Lung (tissue), 12 donors: Measurements from ENCODE around the gene RASL10A. TPM values are rescaled to one million over a fixed set of nuclear protein-coding genes. Genes with fewer than 3 reads are reported as not detected.

Source experiments
- ATAC-seq: fragments of 200-7000 bp; cut with Tn5 transposase; one replicate; pipeline ENCODE4 v1.9.1; 2020; ENCODE audit warnings: moderate number of reproducible peaks; ENCODE audit not compliant: insufficient read depth, low FRiP score
- DNase-seq, 3 donors: peaks; one replicate each; pipeline ENCODE4 v3.0.0-alpha.2; 2013 to 2017
- H3K27ac ChIP-seq, 2 donors: one replicate each; pipeline ENCODE4 v1.5.1; 2013; ENCODE audit warnings: mild to moderate bottlenecking in 2 of 2, moderate library complexity in 2 of 2, control low read depth in 1 of 2, inconsistent platforms in 1 of 2, low read depth in 1 of 2, low read length in 1 of 2
- H3K27me3 ChIP-seq, 3 donors: one replicate each; pipeline ENCODE4 v1.5.1; 2013; ENCODE audit warnings: low read length in 2 of 3; ENCODE audit not compliant: control insufficient read depth in 3 of 3, insufficient read depth in 3 of 3
- H3K36me3 ChIP-seq, 4 donors: one replicate each; pipeline ENCODE4 v1.5.1; 2013; ENCODE audit warnings: low read length in 4 of 4, mild to moderate bottlenecking in 1 of 4, moderate library complexity in 1 of 4; ENCODE audit not compliant: control insufficient read depth in 4 of 4, insufficient read depth in 4 of 4
- H3K4me1 ChIP-seq, 5 donors: one replicate each; pipeline ENCODE4 v1.5.1; 2013; ENCODE audit warnings: low read length in 5 of 5, mild to moderate bottlenecking in 2 of 5, moderate library complexity in 1 of 5; ENCODE audit not compliant: control insufficient read depth in 5 of 5, insufficient read depth in 5 of 5
- H3K4me3 ChIP-seq: one replicate; pipeline ENCODE4 v1.5.1; 2013; ENCODE audit warnings: mild to moderate bottlenecking, control low read depth, moderate library complexity
- H3K9ac ChIP-seq, 2 donors: one replicate each; pipeline ENCODE4 v1.5.1; 2013; ENCODE audit warnings: low read length in 2 of 2, control low read depth in 1 of 2; ENCODE audit not compliant: insufficient read depth in 1 of 2
- H3K9me3 ChIP-seq, 4 donors: one replicate each; pipeline ENCODE4 v1.5.1; 2013; ENCODE audit warnings: low read length in 3 of 4, mild to moderate bottlenecking in 1 of 4, moderate library complexity in 1 of 4; ENCODE audit not compliant: control insufficient read depth in 4 of 4, insufficient read depth in 3 of 4
- CTCF ChIP-seq: IDR thresholded peaks from 2 replicates; pipeline ENCODE4 v1.5.1; 2012; ENCODE audit warnings: mild to moderate bottlenecking; ENCODE audit errors: control extremely low read depth, extremely low read depth
- WGBS, 2 donors: extraction: QIAGEN DNeasy Blood & Tissue Kit; methylation state at CpG; one replicate each; pipeline ENCODE4 v1.1.7; 2013; 5-methylcytosine and 5-hydroxymethylcytosine counted together
- polyA plus RNA-seq, 2 donors: library from polyadenylated mRNA; stranded (reverse); fragments of 200-250 nt; gene quantifications; one replicate each; pipeline ENCODE4 v1.2.1, GENCODE V29; 2013
- total RNA-seq, 2 donors: library from RNA; depleted of rRNA in 1 of 2; stranded (reverse); fragments of >200 nt in 1 of 2; gene quantifications; one replicate each; pipeline ENCODE4 v1.2.1, GENCODE V29; 2014 to 2021
- donor health status: control.
- donor health status: control.
- donor health status: Bipolar disorder and iron deficiency.
- donor health status: healthy.
- donor health status: DM: yes; HTN: yes; CAD: no.

Gene RASL10A
- total and polyA plus RNA-seq, 4 donors, result 0.71 to 3.3 (median 2.0) TPM; not detected in 1

GRCh38 chr22:29323641-29324040 lies 8.1 kb upstream of the RASL10A start:
- Histone ChIP-seq H3K27me3 (no peaks in the 10 kb centered on the region), H3K36me3 (peaks cover 0 to 22% (median 5%) of the 10 kb centered on the region in 4 donors), H3K27ac (no peak overlapping the region), H3K9ac (no peak overlapping the region), H3K4me3 (no peak overlapping the region), H3K9me3 (no peaks in the 10 kb centered on the region), H3K4me1 (no peaks in the 10 kb centered on the region)
- TF ChIP-seq CTCF, result no peak
- ATAC-seq (no peak), DNase-seq (no peak)

- H3K4me3 ChIP-seq, result no peak overlapping the region
- whole genome bisulfite sequencing, 2 donors, result 48% methylated on average over 1 of the region's 1 CpG
- H3K4me1 ChIP-seq, result no peaks in the 10 kb centered on the region
- DNase-seq (no peak), ATAC-seq (no peak)
- no peaks in the 10 kb centered on the region for H3K9me3 ChIP-seq
- H3K36me3 ChIP-seq, result no peaks in the 10 kb centered on the region
- H3K27me3 ChIP-seq, result peaks cover 0 to 17% (median 15%) of the 10 kb centered on the region in 3 donors
- no peak overlapping the region for H3K9ac ChIP-seq
- H3K27ac ChIP-seq, result no peak overlapping the region
- TF ChIP-seq CTCF, result no peak
These were observed 5.0 kb upstream of the RASL10A start for GRCh38 chr22:29320546-29320945.

DNA sequence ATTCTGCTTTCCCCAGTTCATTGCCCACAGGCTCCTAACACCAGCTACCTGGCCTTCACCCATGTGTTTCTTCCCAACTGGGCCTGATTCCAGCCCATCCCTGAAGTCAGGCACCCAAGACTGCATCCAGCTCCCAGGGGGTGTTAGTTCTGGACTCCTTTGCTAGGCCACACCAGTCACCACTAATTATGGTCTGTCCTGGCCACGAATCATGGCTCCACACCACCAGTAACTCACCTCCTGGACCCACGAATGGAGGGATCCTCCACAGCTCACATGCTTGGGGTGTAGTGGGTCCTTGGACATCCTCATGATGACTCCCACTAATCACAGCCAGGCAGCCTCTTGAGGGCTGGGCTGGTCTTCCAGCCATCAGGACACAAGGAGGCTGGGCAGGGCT lies 3.6 kb upstream of the RASL10A start:
- 88 to 89% methylated on average over 2 of the region's 2 CpGs for WGBS, 2 donors
- Histone ChIP-seq H3K4me3 (no peak overlapping the region), H3K27ac (no peak overlapping the region), H3K9me3 (no peaks in the 10 kb centered on the region), H3K9ac (no peak overlapping the region), H3K36me3 (no peaks in the 10 kb centered on the region), H3K27me3 (peaks cover 0 to 25% (median 24%) of the 10 kb centered on the region in 3 donors), H3K4me1 (peaks cover 0 to 8% (median 0%) of the 10 kb centered on the region in 5 donors)
- DNase-seq, result no peak
- no peak for ATAC-seq
- TF ChIP-seq CTCF, result no peak

GRCh38 chr22:29317827-29318454 lies 2.4 kb upstream of the RASL10A start:
- Histone ChIP-seq H3K9me3 (no peaks in the 10 kb centered on the region), H3K27ac (no peak overlapping the region), H3K27me3 (peaks cover 0 to 35% (median 32%) of the 10 kb centered on the region in 3 donors), H3K4me1 (peaks cover 0 to 15% (median 4%) of the 10 kb centered on the region in 5 donors), H3K9ac (no peak overlapping the region), H3K4me3 (no peak overlapping the region), H3K36me3 (no peaks in the 10 kb centered on the region)
- TF ChIP-seq CTCF, result no peak
- ATAC-seq (no peak), DNase-seq (no peak)
- 93 to 94% methylated on average over 18 of the region's 18 CpGs for WGBS, 2 donors
